ENCODE measurements around the gene CAT.

The CAT gene

GRCh38 chr11:34499719-34500500 is 61.2 kb downstream of the CAT start:
- DNase-seq, result no peak

GRCh38 chr11:34501500-34501899 is 62.8 kb downstream of the CAT start:
- peak; percentile 73 for DNase-seq

GRCh38 chr11:34501949-34502348 is 63.2 kb downstream of the CAT start:
- peak; percentile 73 for DNase-seq

- DNase-seq, result no peak
These were observed 64.2 kb downstream of the CAT start for GRCh38 chr11:34502949-34503348.

- no peak for DNase-seq
These were observed 67.1 kb downstream of the CAT start for GRCh38 chr11:34505874-34506273.

- DNase-seq, result no peak
These were observed 68.4 kb downstream of the CAT start for GRCh38 chr11:34507156-34507555.

GRCh38 chr11:34507610-34508009 is 68.9 kb downstream of the CAT start:
- no peak for DNase-seq

GRCh38 chr11:34508524-34508923 is 69.8 kb downstream of the CAT start:
- no peak for DNase-seq

- DNase-seq, result no peak
These were observed 70.7 kb downstream of the CAT start for GRCh38 chr11:34509336-34509876.

GRCh38 chr11:34510218-34510617 is 71.5 kb downstream of the CAT start:
- DNase-seq, result no peak

- DNase-seq, result no peak
These were observed 71.9 kb downstream of the CAT start for GRCh38 chr11:34510673-34511072.

- DNase-seq, result no peak
These were observed 74.3 kb downstream of the CAT start for GRCh38 chr11:34512840-34513681.

GRCh38 chr11:34513682-34514449 is 75.1 kb downstream of the CAT start, which contains the start of gene ELF5:
Gene ELF5, minus strand, starts transcription at chr11:34513794. Its CDS starts 8,045 bp downstream, at chr11:34505749.
- no peak for DNase-seq

- no peak for DNase-seq
These were observed 75.9 kb downstream of the CAT start for GRCh38 chr11:34514597-34514996.

- DNase-seq, result no peak
These were observed 77.7 kb downstream of the CAT start for GRCh38 chr11:34516247-34517040.

GRCh38 chr11:34519595-34520235 is 81.0 kb downstream of the CAT start:
- no peak for DNase-seq

- DNase-seq, result no peak
These were observed 82.5 kb downstream of the CAT start for GRCh38 chr11:34521265-34521664.

Measured in DMS79 treated with DMSO at 0.1 percent for 48 hours (cell line).